SKM-1 treated with dmso at 0.1 percent for 144 hours (cell line): Measurements from ENCODE around the gene ELK4.

Source experiments
- DNase-seq: peaks from one replicate; lab custom pipeline; 2025; ENCODE audit not compliant: unreplicated experiment; lab: John Stamatoyannopoulos, UW

ELK4 gene

DNA sequence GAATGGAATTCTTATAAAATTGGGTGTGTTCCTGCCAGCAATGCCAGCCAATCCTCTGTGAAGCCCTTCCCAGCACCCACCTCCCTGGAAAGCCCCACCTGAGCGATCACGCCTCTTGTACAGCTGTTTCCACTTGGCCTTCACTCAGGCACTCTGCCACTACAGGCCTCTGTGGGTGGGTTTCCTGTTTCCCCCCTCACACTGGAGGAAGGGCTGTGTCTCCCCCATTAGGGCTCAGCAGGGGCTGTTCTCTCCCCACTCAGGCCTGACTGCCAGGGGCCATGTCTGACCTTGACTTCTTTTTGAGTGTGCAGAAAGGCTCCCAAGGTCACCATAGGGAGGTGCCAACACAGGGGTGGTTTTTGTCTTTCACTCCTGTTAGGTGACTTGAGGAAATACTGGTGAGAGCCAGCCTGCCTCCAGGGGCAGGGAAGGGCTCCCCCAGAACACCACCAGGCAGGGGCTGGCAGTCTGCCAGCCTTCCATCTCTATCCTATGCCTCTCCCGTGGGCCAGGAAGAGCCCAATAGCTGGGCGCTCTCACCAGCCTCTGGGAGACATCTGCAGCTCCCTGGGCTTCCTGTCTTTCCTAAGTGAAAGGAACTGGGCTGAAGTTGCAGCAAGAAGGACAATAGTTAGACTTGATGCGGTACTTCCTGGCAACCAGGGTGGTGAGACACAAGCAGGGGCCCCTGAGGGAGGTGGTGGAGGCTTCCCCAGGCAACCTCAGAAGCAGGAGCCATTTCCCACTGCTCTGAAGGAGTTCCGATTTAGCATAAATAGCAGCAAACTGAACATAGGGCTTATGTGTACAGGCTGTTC lies 49.1 kb downstream of the ELK4 start:
- DNase-seq: no peak

GRCh38 chr1:205582046-205582445 lies 49.8 kb downstream of the ELK4 start:
- DNase-seq: no peak

GRCh38 chr1:205581321-205581980 lies 50.4 kb downstream of the ELK4 start:
- no peak for DNase-seq

DNA sequence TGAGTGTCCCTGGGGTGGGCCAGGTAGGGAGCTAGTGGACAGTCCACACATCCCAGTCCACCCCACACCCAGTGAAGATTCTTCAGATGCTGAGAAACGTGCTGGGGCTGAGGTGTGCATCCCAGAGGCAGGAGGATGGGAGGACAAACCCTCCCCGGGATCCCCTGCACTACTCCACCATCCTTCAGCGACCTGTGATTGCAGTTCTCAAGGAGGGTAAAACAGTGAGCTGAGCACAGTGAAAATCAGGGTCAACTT lies 51.0 kb downstream of the ELK4 start:
- no peak for DNase-seq

- no peak for DNase-seq
Measured at GRCh38 chr1:205580140-205580922, 51.5 kb downstream of the ELK4 start.

DNA sequence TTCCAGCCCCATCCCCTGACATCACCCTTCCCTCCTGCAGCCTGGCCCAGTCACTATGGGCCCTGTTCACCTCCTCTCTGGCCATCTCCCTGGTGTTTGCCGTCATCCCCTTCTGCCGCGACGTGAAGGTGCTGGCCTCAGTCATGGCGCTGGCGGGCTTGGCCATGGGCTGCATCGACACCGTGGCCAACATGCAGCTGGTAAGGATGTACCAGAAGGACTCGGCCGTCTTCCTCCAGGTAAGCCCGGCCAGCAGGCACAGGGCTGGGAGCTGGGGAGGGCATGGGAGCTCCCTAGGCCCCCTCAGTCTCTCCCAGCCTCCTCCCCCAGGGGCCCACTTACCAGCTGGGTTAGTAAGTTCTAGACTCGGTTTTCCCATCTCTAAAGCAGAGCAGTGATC lies 52.1 kb downstream of the ELK4 start:
- no peak for DNase-seq

DNA sequence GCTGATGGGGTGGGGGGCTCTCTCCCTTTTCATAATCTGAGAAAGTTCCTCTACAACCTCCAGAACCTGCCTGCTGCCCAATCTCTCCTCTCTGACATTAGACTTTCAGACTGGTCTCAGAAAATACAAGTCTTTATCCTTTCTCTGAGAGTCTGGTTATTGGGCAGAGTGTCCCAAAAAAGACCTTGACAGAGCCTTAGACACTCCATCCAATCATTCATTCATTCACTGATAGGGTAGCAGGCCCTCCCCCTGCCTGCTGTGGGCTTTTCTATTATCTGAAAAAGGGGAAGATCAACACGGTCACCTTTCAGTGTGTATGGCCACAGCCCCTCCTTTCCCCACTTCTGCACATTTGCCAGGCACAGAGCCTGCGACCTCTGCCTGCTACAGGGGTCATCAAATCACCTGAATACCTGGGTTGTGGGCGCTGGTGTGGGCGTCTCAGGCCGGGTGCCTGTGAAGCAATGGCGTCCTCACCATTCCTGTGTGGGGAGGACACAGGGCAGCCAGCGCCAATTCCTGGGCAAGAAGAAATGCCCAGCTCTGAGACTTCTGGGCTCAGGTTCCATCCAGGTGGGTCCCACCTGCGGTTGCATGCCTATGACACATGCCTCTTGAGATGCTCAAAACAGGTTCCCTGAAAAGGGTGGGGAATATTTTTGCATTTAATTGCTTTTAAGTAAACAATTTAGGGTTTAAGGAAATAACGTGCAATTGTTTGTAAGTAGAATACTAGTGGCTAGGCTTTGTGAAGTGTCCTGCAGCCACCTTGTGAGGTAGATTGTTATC lies 52.8 kb downstream of the ELK4 start:
- DNase-seq: no peak

DNA sequence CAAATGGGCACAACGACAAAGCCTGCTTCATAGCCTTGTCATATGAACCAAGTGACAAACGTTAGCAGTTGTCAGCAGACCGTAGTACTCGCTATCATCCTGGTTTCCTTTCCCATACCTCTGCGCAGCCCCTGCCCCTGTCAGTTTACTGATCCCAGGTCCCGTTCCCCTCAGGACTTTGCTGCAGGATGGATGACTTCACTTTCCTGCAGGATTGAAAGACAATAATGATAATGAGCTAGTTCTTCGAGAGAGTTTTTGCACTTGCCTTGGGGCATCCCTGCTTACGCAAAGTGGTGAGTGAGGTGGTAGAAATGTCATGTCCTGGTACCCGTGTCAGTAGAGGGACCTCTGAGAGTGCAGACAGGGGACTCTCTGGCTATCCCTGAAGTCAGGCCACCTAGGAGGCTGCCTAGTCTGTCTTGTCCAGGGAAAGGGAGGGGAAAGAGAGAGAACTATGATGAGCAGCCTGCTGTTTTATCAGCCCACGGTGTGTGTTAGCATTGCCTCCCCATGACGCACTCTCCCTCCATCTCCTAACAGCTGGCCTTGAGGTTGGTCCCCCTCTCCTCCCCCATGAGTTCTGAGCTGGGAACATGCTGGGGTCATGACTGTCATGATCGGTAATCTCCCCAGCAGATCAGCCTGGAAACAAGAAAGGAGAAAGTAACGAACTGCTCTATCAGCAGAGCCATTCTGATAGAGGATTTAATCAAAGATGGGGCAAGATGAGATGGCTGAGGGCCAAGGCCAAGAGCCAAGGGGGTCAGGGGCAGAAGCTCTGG lies 53.7 kb downstream of the ELK4 start:
- DNase-seq: no peak

DNA sequence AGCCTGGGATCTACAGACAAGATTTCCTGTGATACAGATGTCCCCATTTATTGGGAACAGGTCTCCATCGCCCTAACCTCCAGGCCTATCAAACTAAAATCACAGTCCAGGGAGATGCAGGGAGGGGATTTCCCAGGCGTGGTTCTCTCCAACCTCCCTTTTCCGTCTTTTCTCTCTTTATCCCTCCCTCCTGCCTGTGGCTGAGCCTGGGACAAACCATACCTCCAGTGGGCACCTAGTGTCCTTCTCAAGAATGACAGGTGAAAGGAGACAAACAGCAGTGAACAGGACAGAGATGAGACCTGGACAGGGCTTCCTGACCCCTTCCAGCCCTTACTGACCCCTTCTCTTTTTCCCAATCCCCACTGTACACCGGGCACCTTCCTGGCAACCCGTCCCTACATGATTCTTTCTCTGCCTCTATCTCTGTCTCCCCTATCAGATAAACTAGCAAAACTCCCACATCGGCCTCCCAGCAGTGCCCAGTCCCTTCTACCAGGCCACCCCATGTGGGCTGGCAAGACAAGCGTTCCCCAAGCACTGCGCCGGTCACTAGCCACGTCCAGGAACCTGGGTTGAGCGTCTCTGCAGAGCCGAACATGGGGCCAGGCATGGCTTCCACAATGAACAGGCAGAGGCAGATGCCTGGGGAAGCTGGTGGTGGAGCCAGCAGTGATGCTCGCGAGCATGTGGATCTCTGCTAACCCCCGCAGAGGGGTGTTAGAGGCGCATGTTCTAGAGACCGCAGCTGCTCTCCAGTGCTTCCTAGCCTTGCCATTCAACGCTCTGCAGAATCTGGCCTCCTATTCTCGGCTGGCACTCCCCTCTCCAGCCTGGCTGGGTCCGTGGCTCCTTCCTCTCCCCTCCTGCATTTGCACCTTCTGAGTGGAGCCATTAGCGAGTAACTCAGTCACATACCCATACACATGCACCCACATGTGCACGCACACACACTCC lies 54.7 kb downstream of the ELK4 start:
- no peak for DNase-seq

DNA sequence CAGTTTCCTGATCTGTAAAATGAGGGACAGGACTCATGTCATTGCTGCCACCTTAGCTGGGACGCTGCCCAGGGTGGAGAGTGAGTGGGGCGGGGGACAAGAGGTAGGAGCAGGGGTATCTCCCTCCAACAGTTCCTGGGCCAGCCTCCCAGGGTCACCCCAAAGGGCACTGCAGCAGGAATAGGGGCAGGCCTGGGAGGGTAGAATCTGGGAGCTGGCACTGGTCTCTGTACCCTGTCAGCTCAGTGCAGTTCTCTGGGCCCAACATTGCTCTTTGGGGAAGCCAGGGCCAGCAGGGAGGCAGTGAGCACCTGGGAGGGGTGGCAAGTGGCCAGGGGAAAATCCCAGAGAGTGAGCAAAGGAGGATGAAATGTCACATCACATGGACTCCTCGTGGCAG lies 55.8 kb downstream of the ELK4 start:
- no peak for DNase-seq

DNA sequence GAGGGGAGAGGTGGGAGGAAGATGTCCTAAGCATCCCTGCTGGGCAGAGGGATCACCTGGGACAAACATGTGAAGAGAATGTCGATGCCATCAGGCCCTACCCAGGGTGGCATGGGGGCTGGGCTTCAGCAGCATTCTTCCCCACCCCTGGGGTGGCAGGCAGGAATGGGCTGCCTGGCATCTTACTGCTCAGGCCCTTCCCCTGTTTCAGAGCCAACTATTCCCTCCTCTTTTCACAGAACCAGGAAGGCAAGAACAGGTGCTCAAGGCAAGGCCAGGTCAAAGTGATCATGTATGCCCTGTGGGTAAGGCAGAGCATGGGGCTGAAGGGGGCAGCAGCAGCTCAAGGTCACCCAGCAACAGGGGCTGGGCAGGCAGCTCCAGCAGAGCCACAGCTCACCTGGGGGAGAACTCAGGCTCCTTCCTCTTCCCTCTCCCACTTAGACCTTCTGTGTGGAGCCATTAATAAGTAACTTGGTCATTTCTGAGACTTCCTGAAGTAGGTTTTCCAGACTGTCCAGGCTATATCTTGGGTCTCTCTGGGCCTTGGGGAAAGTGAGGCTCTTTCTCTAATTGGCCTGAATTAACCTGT lies 56.4 kb downstream of the ELK4 start:
- no peak for DNase-seq

DNA sequence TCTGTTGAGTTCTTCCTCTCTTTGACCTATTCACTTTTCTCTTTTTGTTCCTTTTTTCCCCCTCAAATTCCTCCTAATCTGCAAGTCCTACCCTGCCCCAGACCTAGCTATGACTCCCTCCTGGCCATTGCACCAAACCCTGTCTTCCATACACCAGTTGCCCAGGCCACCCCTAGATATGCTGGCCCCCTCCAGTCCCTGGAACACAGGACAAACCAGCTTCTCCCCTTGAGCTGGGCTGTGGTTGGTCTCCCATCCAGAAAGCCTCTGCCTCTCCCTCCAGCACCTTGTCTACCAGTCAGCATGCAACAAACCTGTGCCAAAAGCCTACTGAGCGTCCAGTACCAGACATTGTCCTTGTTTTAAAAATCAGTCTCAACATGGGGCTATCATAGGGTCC lies 59.4 kb downstream of the ELK4 start:
- no peak for DNase-seq

DNA sequence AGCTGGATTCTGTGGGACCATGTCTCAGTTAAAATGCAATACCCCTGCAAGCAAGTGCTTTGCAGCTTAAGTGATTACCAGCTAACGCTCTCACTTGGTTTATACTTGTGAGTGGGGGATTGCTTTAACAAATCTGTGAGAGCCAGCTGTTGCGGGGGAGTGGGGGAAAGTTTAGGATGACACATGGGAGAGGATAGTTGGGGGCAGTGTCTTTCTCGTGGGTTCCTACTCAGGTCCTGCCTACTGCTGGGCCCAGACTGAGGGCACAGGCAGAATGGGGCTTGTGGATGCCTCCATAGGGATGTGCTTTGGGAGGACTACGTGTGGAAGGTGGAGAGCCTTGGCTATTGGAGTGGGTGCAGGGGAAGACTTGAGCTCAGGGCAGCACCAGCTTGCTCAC lies 60.1 kb downstream of the ELK4 start:
- no peak for DNase-seq

GRCh38 chr1:205570796-205571537 lies 60.8 kb downstream of the ELK4 start:
- DNase-seq: no peak

DNA sequence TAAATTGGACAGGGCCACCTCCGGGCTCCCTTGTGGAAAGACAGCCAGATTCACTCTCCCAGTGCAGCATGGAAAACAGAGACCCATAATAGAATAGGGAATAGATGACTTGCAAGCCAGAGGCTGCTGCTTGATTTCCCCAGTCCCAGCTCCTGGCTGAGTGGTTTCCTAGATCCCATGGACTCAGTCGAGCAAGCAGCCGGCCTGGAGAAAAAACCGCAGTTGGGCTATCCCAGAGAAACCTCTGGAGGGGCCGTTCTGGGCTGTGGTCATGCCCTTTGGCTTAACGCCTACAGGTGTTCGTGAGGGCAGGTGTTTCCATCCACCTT lies 61.7 kb downstream of the ELK4 start:
- no peak for DNase-seq

GRCh38 chr1:205569411-205570172 lies 62.2 kb downstream of the ELK4 start:
- no peak for DNase-seq

DNA sequence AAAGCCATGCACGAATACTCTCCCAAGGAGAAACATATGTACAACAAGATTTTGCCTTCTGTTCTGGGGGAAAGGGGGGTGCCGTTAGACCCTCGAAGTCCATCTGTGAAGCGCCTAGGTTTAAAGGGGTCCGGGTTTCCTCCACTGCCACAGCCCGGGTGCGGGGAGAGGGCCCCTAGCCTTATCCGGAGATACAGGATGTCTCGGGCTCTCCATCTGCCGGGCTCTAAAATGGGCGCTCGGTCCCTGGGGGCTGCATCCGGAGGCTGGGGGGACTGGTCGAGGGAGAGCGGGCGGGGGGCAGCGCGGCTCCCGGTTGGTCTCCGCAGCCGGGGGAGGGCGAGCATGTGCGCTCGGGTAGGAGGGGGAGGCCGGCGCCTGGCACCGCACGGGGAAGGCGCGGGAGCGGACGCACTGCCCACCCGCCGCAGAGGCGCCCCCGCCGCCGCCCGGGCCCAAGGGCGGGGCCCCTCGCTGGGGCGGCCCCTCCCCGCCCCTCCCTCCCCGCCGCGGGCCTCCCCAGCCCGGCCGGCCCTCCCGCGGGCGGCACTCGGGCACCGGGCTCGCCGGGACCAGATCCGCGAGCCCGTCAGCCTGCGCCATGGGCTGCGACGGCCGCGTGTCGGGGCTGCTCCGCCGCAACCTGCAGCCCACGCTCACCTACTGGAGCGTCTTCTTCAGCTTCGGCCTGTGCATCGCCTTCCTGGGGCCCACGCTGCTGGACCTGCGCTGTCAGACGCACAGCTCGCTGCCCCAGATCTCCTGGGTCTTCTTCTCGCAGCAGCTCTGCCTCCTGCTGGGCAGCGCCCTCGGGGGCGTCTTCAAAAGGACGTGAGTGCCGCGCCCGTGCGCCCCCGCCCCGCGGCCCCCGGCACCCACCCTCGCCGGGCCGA lies 63.1 kb downstream of the ELK4 start:
- no peak for DNase-seq
